Rectal smooth muscle tissue (tissue), 1 donor: ENCODE measurements around the gene CREBBP.

Experiments
- H3K27ac ChIP-seq: one replicate; pipeline ENCODE4 v1.7.0; 2013; ENCODE audit warnings: low read depth, low read length, inconsistent platforms
- H3K27me3 ChIP-seq: one replicate; pipeline ENCODE4 v1.7.0; 2013; ENCODE audit warnings: low read length; ENCODE audit not compliant: control insufficient read depth, insufficient read depth
- H3K36me3 ChIP-seq: one replicate; pipeline ENCODE4 v1.7.0; 2013; ENCODE audit warnings: low read length; ENCODE audit not compliant: control insufficient read depth, insufficient read depth
- H3K4me1 ChIP-seq: one replicate; pipeline ENCODE4 v1.7.0; 2013; ENCODE audit warnings: low read length; ENCODE audit not compliant: control insufficient read depth, insufficient read depth
- H3K4me3 ChIP-seq: one replicate; pipeline ENCODE4 v1.7.0; 2013; ENCODE audit warnings: low read length
- H3K9ac ChIP-seq: one replicate; pipeline ENCODE4 v1.7.0; 2013; ENCODE audit warnings: low read length

The CREBBP gene

GRCh38 chr16:3876160-3876559 is 4.4 kb downstream of the CREBBP start:
- H3K27me3 ChIP-seq: no peaks in the 10 kb centered on the region
- H3K9ac ChIP-seq: no peak overlapping the region
- H3K27ac ChIP-seq: no peak overlapping the region
- H3K36me3 ChIP-seq: no peaks in the 10 kb centered on the region
- peaks cover 36% of the 10 kb centered on the region for H3K4me1 ChIP-seq
- no peak overlapping the region for H3K4me3 ChIP-seq

GRCh38 chr16:3874794-3875692 is 5.5 kb downstream of the CREBBP start:
- Histone ChIP-seq H3K27ac (no peak overlapping the region), H3K4me3 (no peak overlapping the region), H3K4me1 (peaks cover 37% of the 10 kb centered on the region), H3K27me3 (no peaks in the 10 kb centered on the region), H3K9ac (no peak overlapping the region), H3K36me3 (no peaks in the 10 kb centered on the region)

- no peaks in the 10 kb centered on the region for H3K27me3 ChIP-seq
- peaks cover 37% of the 10 kb centered on the region for H3K4me1 ChIP-seq
- H3K9ac ChIP-seq: no peak overlapping the region
- H3K4me3 ChIP-seq: no peak overlapping the region
- H3K27ac ChIP-seq: no peak overlapping the region
- H3K36me3 ChIP-seq: no peaks in the 10 kb centered on the region
These were observed 6.3 kb downstream of the CREBBP start for GRCh38 chr16:3874242-3874641.

GRCh38 chr16:3873482-3874173 is 6.9 kb downstream of the CREBBP start:
- Histone ChIP-seq H3K27ac (no peak overlapping the region), H3K27me3 (no peaks in the 10 kb centered on the region), H3K9ac (no peak overlapping the region), H3K36me3 (no peaks in the 10 kb centered on the region), H3K4me1 (peaks cover 37% of the 10 kb centered on the region), H3K4me3 (peak overlapping the region; percentile 5)

GRCh38 chr16:3872216-3872895 is 8.2 kb downstream of the CREBBP start:
- H3K4me3 ChIP-seq: no peak overlapping the region
- H3K4me1 ChIP-seq: peaks cover 26% of the 10 kb centered on the region

GRCh38 chr16:3868967-3869366 is 11.5 kb downstream of the CREBBP start:
- Histone ChIP-seq H3K27me3 (no peaks in the 10 kb centered on the region), H3K9ac (no peak overlapping the region), H3K36me3 (no peaks in the 10 kb centered on the region), H3K4me3 (no peak overlapping the region), H3K27ac (no peak overlapping the region), H3K4me1 (peaks cover 17% of the 10 kb centered on the region)

More at GRCh38 chr16:3872216-3872895, 8.2 kb downstream of the CREBBP start:
- H3K36me3 ChIP-seq: no peaks in the 10 kb centered on the region
- H3K27ac ChIP-seq: no peak overlapping the region
- no peak overlapping the region for H3K9ac ChIP-seq
- no peaks in the 10 kb centered on the region for H3K27me3 ChIP-seq

- Histone ChIP-seq H3K9ac (no peak overlapping the region), H3K27ac (no peak overlapping the region), H3K27me3 (no peaks in the 10 kb centered on the region), H3K4me1 (peaks cover 19% of the 10 kb centered on the region), H3K4me3 (no peak overlapping the region), H3K36me3 (no peaks in the 10 kb centered on the region)
These were observed 12.0 kb downstream of the CREBBP start for GRCh38 chr16:3868556-3868955.

GRCh38 chr16:3866703-3867431 is 13.6 kb downstream of the CREBBP start:
- Histone ChIP-seq H3K27me3 (no peaks in the 10 kb centered on the region), H3K4me3 (no peak overlapping the region), H3K36me3 (no peaks in the 10 kb centered on the region), H3K4me1 (peaks cover 12% of the 10 kb centered on the region), H3K27ac (no peak overlapping the region), H3K9ac (no peak overlapping the region)

GRCh38 chr16:3865241-3865640 is 15.3 kb downstream of the CREBBP start:
- Histone ChIP-seq H3K4me1 (peaks cover 4% of the 10 kb centered on the region), H3K27me3 (no peaks in the 10 kb centered on the region), H3K36me3 (no peaks in the 10 kb centered on the region), H3K9ac (no peak overlapping the region), H3K4me3 (no peak overlapping the region), H3K27ac (no peak overlapping the region)

- Histone ChIP-seq H3K27ac (no peak overlapping the region), H3K27me3 (no peaks in the 10 kb centered on the region), H3K4me3 (no peak overlapping the region), H3K36me3 (no peaks in the 10 kb centered on the region), H3K4me1 (peaks cover 4% of the 10 kb centered on the region), H3K9ac (no peak overlapping the region)
These were observed 16.0 kb downstream of the CREBBP start for GRCh38 chr16:3864562-3864961.

- Histone ChIP-seq H3K36me3 (no peaks in the 10 kb centered on the region), H3K9ac (no peak overlapping the region), H3K4me3 (no peak overlapping the region), H3K27me3 (no peaks in the 10 kb centered on the region), H3K4me1 (peaks cover 4% of the 10 kb centered on the region), H3K27ac (no peak overlapping the region)
These were observed 16.9 kb downstream of the CREBBP start for GRCh38 chr16:3863587-3863986.
